BLaER1 (cell line): ENCODE results near the gene LIN28B.
"Not testable (repeated sequence)": the region's sequence is repeated elsewhere in the genome, so short reads cannot be mapped to it uniquely, and the experiment has no call there.

ENCODE experiments used
- H3K27ac ChIP-seq: shearing (Covaris generic); formaldehyde crosslinking; 2 replicates; pipeline ENCODE4 v1.8.1; 2022
- H3K27me3 ChIP-seq: shearing (Covaris generic); formaldehyde crosslinking; 2 replicates; pipeline ENCODE4 v1.8.1; 2022
- H3K36me3 ChIP-seq: shearing (Covaris generic); formaldehyde crosslinking; 2 replicates; pipeline ENCODE4 v1.8.1; 2022
- H3K4me1 ChIP-seq: shearing (Covaris generic); formaldehyde crosslinking; 2 replicates; pipeline ENCODE4 v1.8.1; 2022
- H3K4me2 ChIP-seq: shearing (Covaris generic); formaldehyde crosslinking; 2 replicates; pipeline ENCODE4 v1.8.1; 2022
- H3K4me3 ChIP-seq: shearing (Covaris generic); formaldehyde crosslinking; 2 replicates; pipeline ENCODE4 v1.8.1; 2022
- H3K9ac ChIP-seq: shearing (Covaris generic); formaldehyde crosslinking; 2 replicates; pipeline ENCODE4 v1.8.1; 2022
- H3K9me3 ChIP-seq: shearing (Covaris generic); formaldehyde crosslinking; 2 replicates; pipeline ENCODE4 v1.8.1; 2022
- H4K20me1 ChIP-seq: shearing (Covaris generic); formaldehyde crosslinking; 2 replicates; pipeline ENCODE4 v1.8.1; 2022
- Cebpa-rat ChIP-seq: shearing (Covaris generic); IDR thresholded peaks from 2 replicates; pipeline ENCODE4 v1.8.1; 2022

LIN28B gene

DNA sequence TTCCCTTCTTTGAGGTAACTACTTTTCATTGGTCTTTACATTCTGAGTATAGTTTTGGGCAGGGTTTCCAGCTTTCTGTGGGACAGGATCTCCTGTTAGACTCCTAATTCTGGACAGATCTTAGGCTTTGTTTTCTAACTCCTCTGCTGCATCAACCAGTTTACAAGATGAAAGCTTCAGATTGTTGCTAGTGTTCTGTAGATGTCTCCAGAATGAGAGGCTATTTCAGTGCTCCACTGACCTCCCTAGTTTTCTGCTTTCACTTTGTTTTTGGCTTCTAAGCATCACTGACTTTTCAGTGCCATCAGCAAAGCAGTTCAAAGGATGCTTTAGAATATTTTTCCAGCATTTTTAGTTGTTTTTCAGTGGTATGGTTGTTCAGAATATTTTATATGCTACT is 101.4 kb downstream of the LIN28B start:
- no peak for TF ChIP-seq Cebpa-rat
- H3K4me2 ChIP-seq, result no peak overlapping the region
- H3K9me3 ChIP-seq, result no peaks in the 10 kb centered on the region
- no peaks in the 10 kb centered on the region for H3K36me3 ChIP-seq
- H4K20me1 ChIP-seq, result no peaks in the 10 kb centered on the region
- H3K4me1 ChIP-seq, result peaks cover 11% of the 10 kb centered on the region
- no peaks in the 10 kb centered on the region for H3K27me3 ChIP-seq
- no peak overlapping the region for H3K27ac ChIP-seq
- no peak overlapping the region for H3K9ac ChIP-seq
- H3K4me3 ChIP-seq, result no peak overlapping the region

DNA sequence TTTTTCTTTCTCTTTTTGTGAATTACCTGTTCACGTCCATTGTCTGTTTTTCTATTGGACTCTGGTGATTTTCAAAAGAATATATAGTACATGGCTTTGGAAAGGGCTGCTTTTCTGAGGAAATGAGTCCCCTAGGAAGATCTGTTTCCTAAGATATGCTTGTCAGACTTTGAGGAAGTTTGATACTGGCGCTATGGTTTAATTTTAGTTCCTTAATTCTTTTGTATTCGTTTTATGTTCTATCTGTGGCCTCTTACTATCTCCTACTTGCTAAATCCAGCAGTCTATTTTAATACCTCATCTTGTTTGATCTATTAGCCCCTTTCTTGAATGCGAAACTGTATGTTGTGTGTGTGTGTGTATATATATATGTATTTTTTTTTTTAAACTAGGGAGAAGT is 101.9 kb downstream of the LIN28B start:
- Histone ChIP-seq H3K4me3 (no peak overlapping the region), H3K27ac (no peak overlapping the region), H3K9ac (no peak overlapping the region), H3K4me1 (peaks cover 11% of the 10 kb centered on the region), H3K27me3 (no peaks in the 10 kb centered on the region), H3K9me3 (no peaks in the 10 kb centered on the region), H3K4me2 (peak overlapping the region; percentile 6; the same call in 1 of the 2 replicates), H4K20me1 (no peaks in the 10 kb centered on the region), H3K36me3 (no peaks in the 10 kb centered on the region)
- no peak for TF ChIP-seq Cebpa-rat

DNA sequence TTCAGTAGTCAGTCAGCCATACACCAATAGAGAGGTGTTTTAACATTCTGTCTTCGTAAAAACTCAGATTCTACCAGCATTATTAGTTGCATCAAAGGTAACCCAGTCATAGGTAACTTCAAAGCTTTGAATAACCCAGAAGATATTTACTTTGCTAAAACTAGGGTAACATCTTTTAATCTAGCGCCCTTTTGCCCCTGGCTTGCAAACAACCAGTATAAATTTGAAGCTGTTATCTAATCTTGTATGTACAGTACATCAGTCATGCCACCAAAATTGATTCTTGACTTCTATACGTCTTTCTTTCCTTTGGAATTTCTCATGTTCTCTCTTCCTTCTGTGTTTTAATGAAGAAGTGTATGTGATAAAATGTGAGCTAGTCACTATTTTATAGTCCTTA is 109.3 kb downstream of the LIN28B start:
- Histone ChIP-seq H3K4me2 (no peak overlapping the region), H3K36me3 (no peaks in the 10 kb centered on the region), H3K27me3 (no peaks in the 10 kb centered on the region), H4K20me1 (no peaks in the 10 kb centered on the region), H3K9ac (no peak overlapping the region), H3K9me3 (no peaks in the 10 kb centered on the region), H3K4me1 (no peaks in the 10 kb centered on the region), H3K27ac (no peak overlapping the region), H3K4me3 (no peak overlapping the region)
- TF ChIP-seq Cebpa-rat, result no peak

DNA sequence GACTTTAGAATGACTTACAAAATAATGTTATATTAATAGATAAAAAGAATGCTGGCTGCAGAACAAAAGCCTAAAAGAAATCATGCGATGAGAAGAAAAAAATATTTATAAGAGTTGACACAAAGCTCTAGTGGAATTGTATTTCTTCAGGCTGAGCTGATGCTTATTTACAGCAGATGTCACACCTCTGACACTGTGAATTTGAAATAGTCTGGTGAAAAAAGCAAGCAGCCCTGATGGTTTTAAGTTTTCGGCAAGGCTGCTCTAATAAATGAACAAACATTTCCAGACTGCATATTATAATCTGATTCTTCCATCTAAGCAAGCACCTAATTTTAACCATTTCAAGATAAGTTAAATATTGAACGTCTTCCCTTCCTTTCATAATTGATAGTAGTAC is 109.9 kb downstream of the LIN28B start:
- no peaks in the 10 kb centered on the region for H3K9me3 ChIP-seq
- no peaks in the 10 kb centered on the region for H3K27me3 ChIP-seq
- TF ChIP-seq Cebpa-rat, result no peak
- H3K4me1 ChIP-seq, result no peaks in the 10 kb centered on the region
- H3K36me3 ChIP-seq, result no peaks in the 10 kb centered on the region
- H3K27ac ChIP-seq, result no peak overlapping the region
- no peak overlapping the region for H3K4me3 ChIP-seq
- H3K4me2 ChIP-seq, result no peak overlapping the region
- no peak overlapping the region for H3K9ac ChIP-seq
- no peaks in the 10 kb centered on the region for H4K20me1 ChIP-seq

- Histone ChIP-seq H3K9me3 (no peaks in the 10 kb centered on the region), H4K20me1 (no peaks in the 10 kb centered on the region), H3K4me2 (no peak overlapping the region), H3K4me3 (no peak overlapping the region), H3K4me1 (no peaks in the 10 kb centered on the region), H3K36me3 (no peaks in the 10 kb centered on the region), H3K27ac (no peak overlapping the region), H3K27me3 (no peaks in the 10 kb centered on the region), H3K9ac (no peak overlapping the region)
- no peak for TF ChIP-seq Cebpa-rat
Observed at GRCh38 chr6:105067329-105067728, 110.4 kb downstream of the LIN28B start.

- Histone ChIP-seq H3K9me3 (no peaks in the 10 kb centered on the region), H3K27me3 (no peaks in the 10 kb centered on the region), H3K4me2 (no peak overlapping the region), H3K4me1 (no peaks in the 10 kb centered on the region), H3K36me3 (no peaks in the 10 kb centered on the region), H4K20me1 (no peaks in the 10 kb centered on the region), H3K9ac (no peak overlapping the region), H3K4me3 (no peak overlapping the region), H3K27ac (no peak overlapping the region)
- TF ChIP-seq Cebpa-rat, result no peak
Observed at GRCh38 chr6:105068407-105068806, 111.5 kb downstream of the LIN28B start.

GRCh38 chr6:105069821-105070445 is 113.0 kb downstream of the LIN28B start:
- Histone ChIP-seq H3K4me1 (peaks cover under 1% of the 10 kb centered on the region), H3K36me3 (no peaks in the 10 kb centered on the region), H3K4me3 (no peak overlapping the region), H3K4me2 (no peak overlapping the region), H3K27me3 (no peaks in the 10 kb centered on the region), H3K27ac (no peak overlapping the region), H3K9ac (no peak overlapping the region), H4K20me1 (no peaks in the 10 kb centered on the region), H3K9me3 (no peaks in the 10 kb centered on the region)
- TF ChIP-seq Cebpa-rat, result no peak

- Histone ChIP-seq H3K4me2 (no peak overlapping the region), H3K9ac (no peak overlapping the region), H3K9me3 (no peaks in the 10 kb centered on the region), H3K36me3 (no peaks in the 10 kb centered on the region), H3K27me3 (no peaks in the 10 kb centered on the region), H4K20me1 (no peaks in the 10 kb centered on the region), H3K27ac (no peak overlapping the region), H3K4me1 (peaks cover 9% of the 10 kb centered on the region), H3K4me3 (no peak overlapping the region)
- TF ChIP-seq Cebpa-rat, result no peak
Observed at GRCh38 chr6:105072798-105073199, 115.9 kb downstream of the LIN28B start.

GRCh38 chr6:105075210-105075609 is 118.3 kb downstream of the LIN28B start:
- H3K27me3 ChIP-seq, result no peaks in the 10 kb centered on the region
- H3K27ac ChIP-seq, result no peak overlapping the region
- no peak for TF ChIP-seq Cebpa-rat
- H3K4me1 ChIP-seq, result peaks cover 9% of the 10 kb centered on the region
- H4K20me1 ChIP-seq, result no peaks in the 10 kb centered on the region
- no peak overlapping the region for H3K4me3 ChIP-seq
- H3K4me2 ChIP-seq, result peak overlapping the region; percentile 13; the same call in 1 of the 2 replicates
- H3K9ac ChIP-seq, result no peak overlapping the region
- H3K36me3 ChIP-seq, result no peaks in the 10 kb centered on the region
- no peaks in the 10 kb centered on the region for H3K9me3 ChIP-seq

DNA sequence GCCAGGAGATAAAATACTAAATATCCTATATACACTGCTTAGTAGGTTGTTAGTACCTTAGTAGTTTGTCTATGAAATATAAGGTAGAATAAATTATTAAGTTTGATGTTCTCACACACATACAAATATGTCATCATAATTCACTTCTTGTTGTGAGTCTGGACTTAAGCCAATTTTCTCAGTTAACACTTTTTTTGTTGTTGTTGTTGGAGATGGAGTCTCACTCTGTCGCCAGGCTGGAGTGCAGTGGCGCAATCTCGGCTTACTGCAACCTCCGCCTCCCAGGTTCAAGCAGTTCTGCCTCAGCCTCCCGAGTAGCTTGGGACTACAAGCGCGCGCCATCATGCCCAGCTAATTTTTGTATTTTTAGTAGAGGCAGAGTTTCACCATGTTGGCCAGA is 119.5 kb downstream of the LIN28B start:
- H3K27me3 ChIP-seq, H3K4me2 ChIP-seq, H3K36me3 ChIP-seq, H3K4me1 ChIP-seq, H3K9ac ChIP-seq, H3K9me3 ChIP-seq, H3K4me3 ChIP-seq, H3K27ac ChIP-seq, H4K20me1 ChIP-seq: not testable (repeated sequence)
